Transverse colon (tissue), 4 donors: Measurements from ENCODE around the gene STON2. TPM values are rescaled to one million over a fixed set of nuclear protein-coding genes. Genes with fewer than 3 reads are reported as not detected.

Source experiments
- DNase-seq: peaks from one replicate; pipeline ENCODE4 v3.0.0-alpha.2; 2019
- H3K27ac ChIP-seq, 4 donors: fragments of 200-600 bp; sonication (generic); 2 replicates each; pipeline ENCODE4 v1.5.1; 2016 to 2018; ENCODE audit warnings: inconsistent platforms in 4 of 4
- H3K27me3 ChIP-seq: fragments of 200-600 bp; sonication (generic); 2 replicates; pipeline ENCODE4 v1.5.1; 2017; ENCODE audit warnings: inconsistent platforms
- H3K36me3 ChIP-seq, 4 donors: fragments of 200-600 bp; sonication (generic); 2 replicates each; pipeline ENCODE4 v1.5.1; 2017 to 2019; ENCODE audit warnings: inconsistent platforms in 4 of 4
- H3K4me1 ChIP-seq, 4 donors: fragments of 200-600 bp; sonication (generic); 2 replicates each; pipeline ENCODE4 v1.5.1; 2017 to 2020; ENCODE audit warnings: inconsistent platforms in 4 of 4
- H3K4me3 ChIP-seq, 4 donors: fragments of 200-600 bp; sonication (generic); 1 replicate in 1 of 4; 2 replicates in 3 of 4; pipeline versions ENCODE4 v1.5.1 to v1.6.1; 2017 to 2019; ENCODE audit warnings: inconsistent platforms in 4 of 4
- H3K9me3 ChIP-seq, 2 donors: fragments of 200-600 bp; sonication (generic); 2 replicates each; pipeline ENCODE4 v1.5.1; 2017 to 2019; ENCODE audit warnings: inconsistent platforms in 2 of 2
- EP300 ChIP-seq: sonication (generic); formaldehyde crosslinking; IDR thresholded peaks from one replicate; pipeline ENCODE4 v1.6.1; 2017; ENCODE audit warnings: antibody characterized with exemption, low read depth
- POLR2A ChIP-seq: fragments of 450-650 bp; IDR thresholded peaks from one replicate; pipeline ENCODE4 v1.6.1; 2016; ENCODE audit warnings: antibody characterized with exemption, mild to moderate bottlenecking, moderate library complexity
- POLR2AphosphoS5 ChIP-seq, 3 donors: sonication (generic); formaldehyde crosslinking; IDR thresholded peaks; one replicate each; pipeline ENCODE4 v1.6.1; 2016; ENCODE audit warnings: antibody characterized with exemption in 3 of 3
- WGBS, 2 donors: methylation state at CpG; one replicate each; pipeline ENCODE4 v1.1.5; 2018; ENCODE audit warnings: low coverage in 1 of 2; 5-methylcytosine and 5-hydroxymethylcytosine counted together
- in situ Hi-C, 4 donors: fragments of 200-750 bp; cut with MboI; loops; one replicate each; pipeline versions ENCODE4 v1.15.0 to v1.15.1; 2017; ENCODE audit warnings: low sequenced_read_pairs in 3 of 4, low pct_ligation_motif_present in 1 of 4, low pct_unique_long_range_greater_than_20kb in 1 of 4
- intact Hi-C: fragments of 100-400 bp; cut with DNase I; formaldehyde crosslinking; loops from one replicate; pipeline ENCODE4 v1.15.1; 2023; ENCODE audit warnings: low total_unique reads
- total RNA-seq, 4 donors: library from RNA; depleted of rRNA; stranded (reverse); fragments of >200 nt; gene quantifications; one replicate each; pipeline ENCODE4 v1.1.0, GENCODE V29; 2016
- TF ChIP-seq, protein P1 (sequence below), 5 experiments: fragments of 200-600 bp in 3 of 5; fragments of 450-650 bp in 2 of 5; sonication (generic) in 3 of 5; IDR thresholded peaks; 1 replicate in 2 of 5; 2 replicates in 3 of 5; pipeline ENCODE4 v1.5.1; 2016 to 2017; ENCODE audit warnings: antibody characterized with exemption in 5 of 5, inconsistent platforms in 3 of 5, mild to moderate bottlenecking in 2 of 5, moderate library complexity in 1 of 5

The STON2 gene
- total RNA-seq, 4 donors from 2014 or later: 10.8 to 39.4 (median 17.5) TPM

DNA sequence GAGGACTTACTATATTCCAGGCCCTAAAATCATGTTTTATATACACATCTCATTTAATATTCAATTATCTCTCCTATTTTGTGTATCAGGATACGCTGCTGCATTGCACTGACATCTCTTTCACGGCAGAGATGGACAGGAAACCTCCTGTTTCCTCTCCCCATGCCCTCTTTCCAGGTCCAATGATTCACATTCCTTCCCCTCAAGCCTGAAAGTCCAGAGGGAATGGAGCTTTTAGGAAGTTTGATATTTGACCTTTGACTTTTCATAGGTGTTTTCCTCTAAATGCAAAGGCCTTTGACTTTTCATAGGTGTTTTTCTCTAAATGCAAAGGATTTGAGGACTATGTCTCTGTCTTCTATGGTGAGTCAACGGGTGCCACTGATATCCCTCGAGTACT is 89.5 kb downstream of the STON2 start:
- in situ Hi-C loops (no loop called here), intact Hi-C loops (no loop called here)
- peaks cover 0 to 7% (median 0%) of the 10 kb centered on the region in 4 donors for H3K4me1 ChIP-seq
- H3K9me3 ChIP-seq: no peaks in the 10 kb centered on the region
- H3K4me3 ChIP-seq: no peak overlapping the region
- no peak for DNase-seq
- no peak for TF ChIP-seq POLR2AphosphoS5 (IDR thresholded peaks at IDR 0.05)
- TF ChIP-seq, protein P1, sequence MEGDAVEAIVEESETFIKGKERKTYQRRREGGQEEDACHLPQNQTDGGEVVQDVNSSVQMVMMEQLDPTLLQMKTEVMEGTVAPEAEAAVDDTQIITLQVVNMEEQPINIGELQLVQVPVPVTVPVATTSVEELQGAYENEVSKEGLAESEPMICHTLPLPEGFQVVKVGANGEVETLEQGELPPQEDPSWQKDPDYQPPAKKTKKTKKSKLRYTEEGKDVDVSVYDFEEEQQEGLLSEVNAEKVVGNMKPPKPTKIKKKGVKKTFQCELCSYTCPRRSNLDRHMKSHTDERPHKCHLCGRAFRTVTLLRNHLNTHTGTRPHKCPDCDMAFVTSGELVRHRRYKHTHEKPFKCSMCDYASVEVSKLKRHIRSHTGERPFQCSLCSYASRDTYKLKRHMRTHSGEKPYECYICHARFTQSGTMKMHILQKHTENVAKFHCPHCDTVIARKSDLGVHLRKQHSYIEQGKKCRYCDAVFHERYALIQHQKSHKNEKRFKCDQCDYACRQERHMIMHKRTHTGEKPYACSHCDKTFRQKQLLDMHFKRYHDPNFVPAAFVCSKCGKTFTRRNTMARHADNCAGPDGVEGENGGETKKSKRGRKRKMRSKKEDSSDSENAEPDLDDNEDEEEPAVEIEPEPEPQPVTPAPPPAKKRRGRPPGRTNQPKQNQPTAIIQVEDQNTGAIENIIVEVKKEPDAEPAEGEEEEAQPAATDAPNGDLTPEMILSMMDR (IDR thresholded peaks at IDR 0.05): no peak
- TF ChIP-seq POLR2A: no peak
- TF ChIP-seq EP300: no peak
- H3K27ac ChIP-seq: no peak overlapping the region
- 59 to 71% methylated on average over 4 of the region's 4 CpGs for WGBS, 2 donors
- no peaks in the 10 kb centered on the region for H3K36me3 ChIP-seq
- H3K27me3 ChIP-seq: no peaks in the 10 kb centered on the region

DNA sequence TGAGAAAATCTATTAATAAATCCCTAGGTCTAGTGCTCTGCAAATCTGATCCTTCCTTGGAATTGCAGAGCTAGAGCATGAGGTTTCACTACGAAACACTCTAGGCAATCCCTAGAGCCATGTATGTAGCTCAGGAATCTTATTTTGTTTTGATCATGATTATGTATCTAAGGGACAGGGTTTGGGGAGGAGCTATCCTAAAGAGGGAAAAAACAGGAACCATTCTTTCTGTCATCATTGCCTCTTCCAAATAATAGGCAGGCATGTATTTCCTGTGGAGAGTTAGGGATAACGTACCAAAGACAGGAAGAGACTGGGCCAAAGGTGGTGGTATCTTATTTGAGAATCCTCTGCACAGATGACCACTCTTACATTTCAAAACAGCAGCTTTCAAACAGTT is 90.6 kb downstream of the STON2 start:
- TF ChIP-seq POLR2A: no peak
- no peak for TF ChIP-seq POLR2AphosphoS5 (IDR thresholded peaks at IDR 0.05)
- TF ChIP-seq, protein P1 (IDR thresholded peaks at IDR 0.05): no peak
- no peak for TF ChIP-seq EP300
- WGBS, 2 donors: 71 to 90% methylated on average over 2 of the region's 2 CpGs
- no peaks in the 10 kb centered on the region for H3K9me3 ChIP-seq
- no peaks in the 10 kb centered on the region for H3K27me3 ChIP-seq
- in situ Hi-C loops (no loop called here), intact Hi-C loops (no loop called here)
- DNase-seq: no peak
- peaks cover 0 to 7% (median 0%) of the 10 kb centered on the region in 4 donors for H3K4me1 ChIP-seq
- H3K27ac ChIP-seq: no peak overlapping the region
- H3K36me3 ChIP-seq: no peaks in the 10 kb centered on the region
- H3K4me3 ChIP-seq: no peak overlapping the region

DNA sequence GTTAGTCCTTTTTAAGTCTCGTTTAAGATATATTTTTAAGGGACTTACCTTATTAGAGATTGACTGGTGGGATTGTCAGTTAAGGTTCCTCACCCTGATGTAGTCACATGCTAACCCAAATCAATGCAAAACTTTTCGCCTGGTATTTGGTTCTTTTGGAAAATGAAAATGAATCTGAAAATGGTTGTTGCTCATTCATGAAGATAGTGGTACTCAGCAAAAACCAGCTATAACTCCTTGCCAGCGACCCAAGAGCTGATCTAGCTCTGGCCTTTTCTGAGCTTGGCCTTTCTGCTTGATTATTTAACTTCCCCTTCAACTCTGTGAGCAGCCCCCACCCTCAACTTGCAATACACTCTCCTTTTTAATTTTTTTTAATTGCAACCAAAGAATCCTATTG is 94.4 kb downstream of the STON2 start:
- in situ Hi-C loops: no loop called here
- Histone ChIP-seq H3K4me1 (peaks cover 0 to 22% (median 8%) of the 10 kb centered on the region in 4 donors), H3K27ac (no peak overlapping the region), H3K9me3 (no peaks in the 10 kb centered on the region), H3K4me3 (no peak overlapping the region), H3K27me3 (no peaks in the 10 kb centered on the region), H3K36me3 (no peaks in the 10 kb centered on the region)
- no peak for DNase-seq
- no peak for TF ChIP-seq POLR2A
- TF ChIP-seq, protein P1 (IDR thresholded peaks at IDR 0.05): no peak
- TF ChIP-seq EP300: no peak
- no peak for TF ChIP-seq POLR2AphosphoS5 (IDR thresholded peaks at IDR 0.05)
- intact Hi-C loops: no loop called here
- 78 to 80% methylated on average over 3 of the region's 3 CpGs for WGBS, 2 donors

DNA sequence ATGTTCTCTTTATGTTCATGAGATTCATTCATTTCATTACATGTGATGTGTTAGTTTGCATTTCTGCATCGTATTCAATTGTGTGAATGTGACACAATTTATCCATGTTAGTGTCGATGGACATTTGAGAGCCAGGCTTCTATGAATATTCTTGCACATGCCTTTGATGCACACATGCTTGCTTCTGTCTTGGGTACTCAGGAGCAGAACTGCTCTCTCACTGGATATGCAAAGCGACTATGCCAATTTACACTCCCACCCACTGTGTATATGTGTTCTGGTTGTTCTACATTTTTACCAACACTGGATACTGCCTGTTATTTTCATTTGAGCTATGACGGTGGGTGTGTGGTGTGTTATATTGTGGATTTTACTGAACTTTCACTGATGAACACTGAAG is 95.1 kb downstream of the STON2 start:
- Histone ChIP-seq H3K4me1 (peaks cover 0 to 26% (median 8%) of the 10 kb centered on the region in 4 donors), H3K27me3 (no peaks in the 10 kb centered on the region), H3K9me3 (no peaks in the 10 kb centered on the region), H3K27ac (no peak overlapping the region), H3K36me3 (no peaks in the 10 kb centered on the region), H3K4me3 (no peak overlapping the region)
- in situ Hi-C loops: no loop called here
- TF ChIP-seq EP300 (no peak), POLR2A (no peak), POLR2AphosphoS5 (IDR thresholded peaks at IDR 0.05) (no peak)
- TF ChIP-seq, protein P1 (IDR thresholded peaks at IDR 0.05): no peak
- WGBS, 2 donors: 91 to 95% methylated on average over 3 to 4 of the region's 4 CpGs
- intact Hi-C loops: no loop called here
- DNase-seq: no peak
